Naive thymus-derived CD4-positive, alpha-beta T cell (primary cell): ENCODE measurements around the gene SGPL1. TPM values are rescaled to one million over a fixed set of nuclear protein-coding genes. Genes with fewer than 3 reads are reported as not detected.

Source experiments
- ATAC-seq: fragments of 150-1000 bp; cut with Tn5 transposase; 2 replicates; pipeline ENCODE4 v1.10.0; 2021; ENCODE audit warnings: mild to moderate bottlenecking, moderate library complexity
- CTCF ChIA-PET: fragments of 350-600 bp; sonication (Branson Sonifier 250); formaldehyde crosslinking; loops from one replicate; lab custom pipeline; 2021; ENCODE audit warnings: antibody characterized with exemption; lab: Charles Lee
- POLR2A ChIA-PET: fragments of 350-600 bp; sonication (Branson Sonifier 250); formaldehyde crosslinking; loops from one replicate; lab custom pipeline; 2021; ENCODE audit warnings: antibody characterized with exemption, inconsistent platforms; lab: Charles Lee
- DNase-seq, 9 donors: peaks; one replicate each; pipeline versions ENCODE4 v3.0.0 to v3.0.0-alpha.2; 2020 to 2022; ENCODE audit warnings: mixed read lengths in 1 of 9
- H3K27ac ChIP-seq: one replicate; pipeline ENCODE4 v1.7.0; 2013; ENCODE audit warnings: mild to moderate bottlenecking, low read depth, low read length, moderate library complexity
- H3K27me3 ChIP-seq, 2 donors: one replicate each; pipeline ENCODE4 v1.7.0; 2013; ENCODE audit warnings: low read length in 2 of 2, mild to moderate bottlenecking in 2 of 2, moderate library complexity in 2 of 2; ENCODE audit not compliant: control insufficient read depth in 2 of 2, insufficient read depth in 2 of 2
- H3K36me3 ChIP-seq, 3 experiments: 1 replicate in 2 of 3; 2 replicates in 1 of 3; pipeline ENCODE4 v1.7.0; 2013; ENCODE audit warnings: low read length in 3 of 3, mild to moderate bottlenecking in 3 of 3, moderate library complexity in 1 of 3; ENCODE audit not compliant: insufficient read depth in 3 of 3, control insufficient read depth in 2 of 3
- H3K4me1 ChIP-seq, 2 donors: one replicate each; pipeline ENCODE4 v1.7.0; 2013; ENCODE audit warnings: low read length in 2 of 2, mild to moderate bottlenecking in 2 of 2, moderate library complexity in 1 of 2; ENCODE audit not compliant: control insufficient read depth in 2 of 2, insufficient read depth in 2 of 2
- H3K4me3 ChIP-seq: 2 replicates; pipeline ENCODE4 v1.7.0; 2013; ENCODE audit warnings: mild to moderate bottlenecking, low read length
- H3K9me3 ChIP-seq, 3 experiments: 1 replicate in 2 of 3; 2 replicates in 1 of 3; pipeline ENCODE4 v1.7.0; 2013; ENCODE audit warnings: low read length in 3 of 3; ENCODE audit not compliant: control insufficient read depth in 2 of 3
- H3K27ac Mint-ChIP-seq, 9 donors: one replicate each; pipeline ENCODE4 v1.8.0; 2020 to 2022; ENCODE audit warnings: mixed read lengths in 9 of 9, mild to moderate bottlenecking in 8 of 9, moderate library complexity in 5 of 9, inconsistent platforms in 2 of 9
- H3K27me3 Mint-ChIP-seq, 5 donors: one replicate each; pipeline ENCODE4 v1.8.0; 2021 to 2022; ENCODE audit warnings: mixed read lengths in 5 of 5, mild to moderate bottlenecking in 1 of 5
- H3K36me3 Mint-ChIP-seq, 5 donors: one replicate each; pipeline ENCODE4 v1.8.0; 2020 to 2022; ENCODE audit warnings: mixed read lengths in 5 of 5, mild to moderate bottlenecking in 3 of 5, inconsistent platforms in 1 of 5
- H3K4me1 Mint-ChIP-seq, 7 donors: one replicate each; pipeline ENCODE4 v1.8.0; 2020 to 2022; ENCODE audit warnings: mixed read lengths in 7 of 7, mild to moderate bottlenecking in 3 of 7, inconsistent platforms in 1 of 7
- H3K4me3 Mint-ChIP-seq, 10 donors: one replicate each; pipeline ENCODE4 v1.8.0; 2020 to 2022; ENCODE audit warnings: mild to moderate bottlenecking in 10 of 10, mixed read lengths in 10 of 10, moderate library complexity in 6 of 10, inconsistent platforms in 2 of 10
- H3K9me3 Mint-ChIP-seq, 11 donors: one replicate each; pipeline ENCODE4 v1.8.0; 2020 to 2022; ENCODE audit warnings: mixed read lengths in 11 of 11, mild to moderate bottlenecking in 4 of 11, inconsistent platforms in 1 of 11, moderate library complexity in 1 of 11
- intact Hi-C, 2 donors: fragments of 100-400 bp; cut with micrococcal nuclease; formaldehyde crosslinking; loops; one replicate each; pipeline ENCODE4 v1.15.1; 2023
- polyA plus RNA-seq, 2 donors: library from polyadenylated mRNA; unstranded; fragments of 300-500 nt; fragmentation: Illumina TruSeq; gene quantifications; one replicate each; pipeline ENCODE4 v1.2.3, GENCODE V29; 2021
- total RNA-seq, 6 experiments: library from RNA in 5 of 6; stranded (reverse) in 5 of 6; gene quantifications; 1 replicate in 5 of 6; 2 replicates in 1 of 6; pipeline ENCODE4 v1.2.3 and lab custom pipeline; 2021 to 2026

Gene SGPL1
- total and polyA plus RNA-seq, 7 experiments from 2014 or later = 12.2 to 35.5 (median 24.5) TPM

DNA sequence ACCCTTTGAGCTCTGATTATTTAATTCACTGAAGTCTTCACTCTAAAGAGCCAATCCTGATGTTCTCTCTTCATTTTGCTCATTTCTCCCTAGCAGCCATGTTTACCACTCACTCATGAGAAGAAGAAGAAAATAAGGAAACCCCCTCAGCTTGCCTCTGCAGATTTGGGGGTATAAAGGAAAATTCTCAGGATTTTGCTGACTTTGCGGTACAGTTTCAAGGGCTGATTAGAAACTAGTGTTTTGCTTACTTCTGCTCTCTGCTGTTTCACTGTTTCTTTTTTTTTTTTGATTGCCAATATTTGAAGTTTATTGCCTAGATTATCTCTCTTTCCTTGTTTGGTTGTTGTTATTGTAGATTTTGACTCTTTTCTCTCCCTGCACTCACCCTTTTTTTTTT is 49.2 kb downstream of the SGPL1 start:
- Mint-ChIP-seq H3K27ac (peak overlapping the region in 5 of 9 donors; percentile 24 to 60 (median 28)), H3K36me3 (peaks cover 0 to 35% (median 19%) of the 10 kb centered on the region in 5 donors), H3K4me3 (no peak overlapping the region), H3K9me3 (no peaks in the 10 kb centered on the region), H3K27me3 (no peaks in the 10 kb centered on the region), H3K4me1 (peaks cover 0 to 9% (median 0%) of the 10 kb centered on the region in 7 donors)
- Histone ChIP-seq H3K27ac (no peak overlapping the region), H3K27me3 (no peaks in the 10 kb centered on the region), H3K4me1 (no peaks in the 10 kb centered on the region), H3K36me3 (peaks cover 0 to 24% (median 5%) of the 10 kb centered on the region in 3 experiments), H3K4me3 (no peak overlapping the region), H3K9me3 (no peaks in the 10 kb centered on the region)
- CTCF ChIA-PET = interaction anchor here (0.7 kb wide), 1 partner anchor 10 kb away, joined by 3 read pairs; no protein-coding TSS in a partner anchor
- intact Hi-C loops = no loop called here
- POLR2A ChIA-PET = no interaction called here
- DNase-seq (no peak), ATAC-seq (no peak)

- no peak overlapping the region for H3K27ac ChIP-seq
- Mint-ChIP-seq H3K9me3 (no peaks in the 10 kb centered on the region), H3K27me3 (no peaks in the 10 kb centered on the region), H3K27ac (no peak overlapping the region), H3K4me1 (peaks cover 0 to 9% (median 0%) of the 10 kb centered on the region in 7 donors), H3K36me3 (peaks cover 0 to 31% (median 7%) of the 10 kb centered on the region in 5 donors), H3K4me3 (no peak overlapping the region)
- ChIA-PET CTCF (no interaction called here), POLR2A (no interaction called here)
- H3K4me3 ChIP-seq = no peak overlapping the region
- no peaks in the 10 kb centered on the region for H3K4me1 ChIP-seq
- H3K9me3 ChIP-seq = no peaks in the 10 kb centered on the region
- H3K27me3 ChIP-seq = no peaks in the 10 kb centered on the region
- peaks cover 0 to 22% (median 0%) of the 10 kb centered on the region in 3 experiments for H3K36me3 ChIP-seq
- intact Hi-C loops = no loop called here
- DNase-seq (no peak), ATAC-seq (peak; percentile 69)
These were observed 50.7 kb downstream of the SGPL1 start for GRCh38 chr10:70866424-70866823.

GRCh38 chr10:70872291-70872690 is 56.5 kb downstream of the SGPL1 start:
- Histone ChIP-seq H3K4me3 (no peak overlapping the region), H3K4me1 (no peaks in the 10 kb centered on the region), H3K36me3 (peaks cover 0 to 56% (median 6%) of the 10 kb centered on the region in 3 experiments), H3K27ac (no peak overlapping the region), H3K27me3 (no peaks in the 10 kb centered on the region), H3K9me3 (no peaks in the 10 kb centered on the region)
- peaks cover 1 to 52% (median 4%) of the 10 kb centered on the region in 5 donors for H3K36me3 Mint-ChIP-seq
- DNase-seq (no peak), ATAC-seq (no peak)
- POLR2A ChIA-PET = no interaction called here
- CTCF ChIA-PET = no interaction called here
- no peaks in the 10 kb centered on the region for H3K9me3 Mint-ChIP-seq
- H3K27me3 Mint-ChIP-seq = no peaks in the 10 kb centered on the region
- H3K4me3 Mint-ChIP-seq = no peak overlapping the region
- peak overlapping the region in 2 of 9 donors; percentile 8 to 32 for H3K27ac Mint-ChIP-seq
- no peaks in the 10 kb centered on the region for H3K4me1 Mint-ChIP-seq
- intact Hi-C loops = no loop called here

DNA sequence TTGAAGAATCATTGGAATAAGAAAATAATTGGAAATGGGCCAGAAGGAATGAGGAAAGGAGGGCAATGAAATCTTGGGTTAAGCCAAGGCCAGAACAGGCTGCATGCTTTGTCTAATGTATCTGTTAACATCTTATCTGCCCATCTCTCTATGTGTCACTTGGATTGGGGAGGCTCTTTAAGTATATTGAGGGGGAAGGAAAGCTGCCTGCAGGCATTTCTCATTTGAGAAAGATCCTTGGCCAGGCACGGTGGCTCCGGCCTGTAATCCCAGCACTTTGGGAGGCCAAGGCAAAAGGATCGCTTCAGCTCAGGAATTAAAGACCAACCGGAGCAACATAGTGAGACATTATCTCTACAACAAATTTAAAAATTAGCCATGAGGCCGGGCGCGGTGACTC is 58.3 kb downstream of the SGPL1 start:
- ATAC-seq = no peak
- intact Hi-C loops = no loop called here
- no peak overlapping the region for H3K27ac Mint-ChIP-seq
- Histone ChIP-seq H3K4me3 (no peak overlapping the region), H3K27me3 (no peaks in the 10 kb centered on the region), H3K9me3 (no peaks in the 10 kb centered on the region), H3K4me1 (no peaks in the 10 kb centered on the region), H3K27ac (no peak overlapping the region), H3K36me3 (peaks cover 0 to 65% (median 6%) of the 10 kb centered on the region in 3 experiments)
- POLR2A ChIA-PET = no interaction called here
- DNase-seq = no peak
- no peaks in the 10 kb centered on the region for H3K9me3 Mint-ChIP-seq
- no peaks in the 10 kb centered on the region for H3K27me3 Mint-ChIP-seq
- CTCF ChIA-PET = interaction anchor here (0.8 kb wide), 1 partner anchor 10 kb away, joined by 4 read pairs; no protein-coding TSS in a partner anchor
- peaks cover 0 to under 1% (median 0%) of the 10 kb centered on the region in 7 donors for H3K4me1 Mint-ChIP-seq
- H3K4me3 Mint-ChIP-seq = no peak overlapping the region
- peaks cover 3 to 59% (median 6%) of the 10 kb centered on the region in 5 donors for H3K36me3 Mint-ChIP-seq

DNA sequence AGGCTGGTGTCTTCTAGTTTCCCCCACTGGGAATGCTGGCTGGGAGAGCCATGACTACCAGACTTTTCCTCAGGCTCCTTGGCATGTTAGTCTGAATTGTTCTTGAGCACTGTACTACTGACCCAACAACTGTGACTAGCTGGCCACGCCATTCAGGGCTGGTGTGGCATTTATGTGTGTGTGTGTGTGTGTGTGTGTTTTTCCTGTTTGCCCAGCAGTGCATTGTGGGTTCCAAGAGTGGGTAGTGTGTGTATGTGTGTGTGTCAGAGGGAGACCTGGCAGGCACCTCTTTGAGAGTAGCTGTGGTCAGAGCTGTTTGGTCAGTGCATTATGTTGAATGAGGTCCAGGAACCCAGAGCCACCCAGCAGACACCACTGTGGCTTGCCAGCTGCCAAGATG is 63.5 kb downstream of the SGPL1 start:
- H3K36me3 Mint-ChIP-seq = peaks cover 0 to 39% (median 6%) of the 10 kb centered on the region in 5 donors
- ATAC-seq = no peak
- POLR2A ChIA-PET = no interaction called here

GRCh38 chr10:70880077-70880534 is 64.4 kb downstream of the SGPL1 start:
- H3K27ac Mint-ChIP-seq = no peak overlapping the region
- ATAC-seq (peak; percentile 90), DNase-seq (peak; percentile 39 to 79 (median 65))
- no peaks in the 10 kb centered on the region for H3K27me3 Mint-ChIP-seq
- H3K9me3 ChIP-seq = no peaks in the 10 kb centered on the region
- H3K27ac ChIP-seq = no peak overlapping the region
- no peak overlapping the region for H3K4me3 Mint-ChIP-seq
- H3K4me1 ChIP-seq = no peaks in the 10 kb centered on the region
- CTCF ChIA-PET = interaction anchor here (0.7 to 3.0 kb wide), 5 partner anchors 10 to 334 kb away, joined by 3 to 17 read pairs (median 3); no protein-coding TSS in a partner anchor
- POLR2A ChIA-PET = no interaction called here
- H3K9me3 Mint-ChIP-seq = no peaks in the 10 kb centered on the region
- H3K4me1 Mint-ChIP-seq = peaks cover 0 to 8% (median 3%) of the 10 kb centered on the region in 7 donors
- H3K27me3 ChIP-seq = no peaks in the 10 kb centered on the region
- intact Hi-C loops = loop anchor here (1.0 to 10.0 kb wide), 7 partner anchors 65 to 659 kb away; partner anchors contain the start of genes SGPL1 (in 2 of the 2) and EIF4EBP2 (in 1 of the 2)
- peaks cover 0 to 34% (median 0%) of the 10 kb centered on the region in 3 experiments for H3K36me3 ChIP-seq
- H3K36me3 Mint-ChIP-seq = peaks cover 0 to 40% (median 7%) of the 10 kb centered on the region in 5 donors
- H3K4me3 ChIP-seq = no peak overlapping the region

More for the DNA sequence above, 63.5 kb downstream of the SGPL1 start:
- H3K27ac ChIP-seq = no peak overlapping the region
- DNase-seq = no peak
- Mint-ChIP-seq H3K4me1 (peaks cover 0 to 8% (median 3%) of the 10 kb centered on the region in 7 donors), H3K27ac (no peak overlapping the region), H3K4me3 (no peak overlapping the region), H3K9me3 (no peaks in the 10 kb centered on the region), H3K27me3 (no peaks in the 10 kb centered on the region)
- H3K36me3 ChIP-seq = peaks cover 0 to 37% (median 0%) of the 10 kb centered on the region in 3 experiments
- CTCF ChIA-PET = interaction anchor here (0.6 to 3.0 kb wide), 4 partner anchors 9 to 1177 kb away, joined by 3 to 17 read pairs (median 5); partner anchors contain the start of gene PCBD1
- H3K9me3 ChIP-seq = no peaks in the 10 kb centered on the region
- H3K4me1 ChIP-seq = no peaks in the 10 kb centered on the region
- H3K27me3 ChIP-seq = no peaks in the 10 kb centered on the region
- intact Hi-C loops = no loop called here
- no peak overlapping the region for H3K4me3 ChIP-seq
